Neural progenitor cell (in vitro differentiated cells): ENCODE data around the gene TMED9. TPM values are rescaled to one million over a fixed set of nuclear protein-coding genes. Genes with fewer than 3 reads are reported as not detected.

ENCODE experiments used
- DNase-seq: peaks from one replicate; pipeline ENCODE4 v3.0.0-alpha.2; 2016; ENCODE audit warnings: low spot score
- H2AFZ ChIP-seq: fragments of 200-600 bp; sonication (generic); replicated peaks from 2 replicates; pipeline ENCODE4 v1.6.1; 2016; ENCODE audit warnings: antibody characterized with exemption
- H3F3A ChIP-seq: fragments of 200-600 bp; sonication (generic); 2 replicates; pipeline ENCODE4 v1.6.1; 2016; ENCODE audit warnings: antibody characterized with exemption, low read depth
- H3K27ac ChIP-seq: fragments of 200-600 bp; sonication (generic); 2 replicates; pipeline ENCODE4 v1.5.1; 2016; ENCODE audit warnings: mild to moderate bottlenecking
- H3K27me3 ChIP-seq: fragments of 200-600 bp; sonication (generic); 2 replicates; pipeline ENCODE4 v1.6.1; 2016; ENCODE audit warnings: mild to moderate bottlenecking, moderate library complexity
- H3K36me3 ChIP-seq: fragments of 200-600 bp; sonication (generic); 2 replicates; pipeline ENCODE4 v1.5.1; 2016
- H3K4me1 ChIP-seq: fragments of 200-600 bp; sonication (generic); 2 replicates; pipeline ENCODE4 v1.6.1; 2016; ENCODE audit warnings: mixed run types
- H3K4me2 ChIP-seq: fragments of 200-600 bp; sonication (generic); 2 replicates; pipeline ENCODE4 v1.6.1; 2016
- H3K4me3 ChIP-seq: fragments of 200-600 bp; sonication (generic); 2 replicates; pipeline ENCODE4 v1.5.1; 2016
- H3K79me2 ChIP-seq: fragments of 200-600 bp; sonication (generic); 2 replicates; pipeline ENCODE4 v1.6.1; 2016; ENCODE audit warnings: low read depth
- H3K9ac ChIP-seq: fragments of 200-600 bp; sonication (generic); 2 replicates; pipeline ENCODE4 v1.6.1; 2016
- H3K9me3 ChIP-seq: fragments of 200-600 bp; sonication (generic); 2 replicates; pipeline ENCODE4 v1.5.1; 2016; ENCODE audit warnings: low read depth
- H4K20me1 ChIP-seq: fragments of 200-600 bp; sonication (generic); 2 replicates; pipeline ENCODE4 v1.6.1; 2016; ENCODE audit warnings: low read depth
- H3K27ac Mint-ChIP-seq: 3 replicates; pipeline ENCODE4 v1.8.0; 2021; ENCODE audit warnings: mixed read lengths
- H3K27me3 Mint-ChIP-seq: 2 replicates; pipeline ENCODE4 v1.8.0; 2022; ENCODE audit warnings: low read depth, mild to moderate bottlenecking, inconsistent platforms, moderate library complexity, mixed read lengths; ENCODE audit not compliant: insufficient read depth
- H3K36me3 Mint-ChIP-seq: 3 replicates; pipeline ENCODE4 v1.8.0; 2021; ENCODE audit warnings: mixed read lengths
- H3K4me1 Mint-ChIP-seq: 3 replicates; pipeline ENCODE4 v1.8.0; 2021; ENCODE audit warnings: mixed read lengths
- H3K4me3 Mint-ChIP-seq: 3 replicates; pipeline ENCODE4 v1.8.0; 2021; ENCODE audit warnings: mild to moderate bottlenecking, moderate library complexity, mixed read lengths
- H3K9me3 Mint-ChIP-seq: 3 replicates; pipeline ENCODE4 v1.8.0; 2020; ENCODE audit warnings: mixed read lengths
- EZH2 ChIP-seq: fragments of 200-600 bp; sonication (generic); IDR thresholded peaks from 2 replicates; pipeline ENCODE4 v1.6.1; 2017; ENCODE audit warnings: antibody characterized with exemption, mild to moderate bottlenecking, moderate library complexity
- EZH2phosphoT487 ChIP-seq: fragments of 200-600 bp; sonication (generic); IDR thresholded peaks from 2 replicates; pipeline ENCODE4 v1.6.1; 2017; ENCODE audit warnings: antibody characterized with exemption
- total RNA-seq: library from RNA; depleted of rRNA; stranded (reverse); fragments of >200 nt; gene quantifications from 2 replicates; pipeline ENCODE4 v1.2.3, GENCODE V29; 2015; ENCODE audit warnings: low replicate concordance
- TF ChIP-seq, protein P1 (sequence below): fragments of 200-600 bp; sonication (generic); IDR thresholded peaks from 2 replicates; pipeline ENCODE4 v1.5.1; 2017; ENCODE audit warnings: antibody characterized with exemption, mild to moderate bottlenecking

The TMED9 gene
- total RNA-seq, 1 donor from 2014 or later: 30.9 TPM

- DNase-seq: no peak
- no peak overlapping the region for H3K4me3 ChIP-seq
- H3K9me3 Mint-ChIP-seq: peaks cover 15% of the 10 kb centered on the region
- H3K36me3 Mint-ChIP-seq: no peaks in the 10 kb centered on the region
- H4K20me1 ChIP-seq: no peaks in the 10 kb centered on the region
- no peak overlapping the region for H3K4me2 ChIP-seq
- TF ChIP-seq EZH2phosphoT487 (no peak), EZH2 (no peak)
- TF ChIP-seq, protein P1, sequence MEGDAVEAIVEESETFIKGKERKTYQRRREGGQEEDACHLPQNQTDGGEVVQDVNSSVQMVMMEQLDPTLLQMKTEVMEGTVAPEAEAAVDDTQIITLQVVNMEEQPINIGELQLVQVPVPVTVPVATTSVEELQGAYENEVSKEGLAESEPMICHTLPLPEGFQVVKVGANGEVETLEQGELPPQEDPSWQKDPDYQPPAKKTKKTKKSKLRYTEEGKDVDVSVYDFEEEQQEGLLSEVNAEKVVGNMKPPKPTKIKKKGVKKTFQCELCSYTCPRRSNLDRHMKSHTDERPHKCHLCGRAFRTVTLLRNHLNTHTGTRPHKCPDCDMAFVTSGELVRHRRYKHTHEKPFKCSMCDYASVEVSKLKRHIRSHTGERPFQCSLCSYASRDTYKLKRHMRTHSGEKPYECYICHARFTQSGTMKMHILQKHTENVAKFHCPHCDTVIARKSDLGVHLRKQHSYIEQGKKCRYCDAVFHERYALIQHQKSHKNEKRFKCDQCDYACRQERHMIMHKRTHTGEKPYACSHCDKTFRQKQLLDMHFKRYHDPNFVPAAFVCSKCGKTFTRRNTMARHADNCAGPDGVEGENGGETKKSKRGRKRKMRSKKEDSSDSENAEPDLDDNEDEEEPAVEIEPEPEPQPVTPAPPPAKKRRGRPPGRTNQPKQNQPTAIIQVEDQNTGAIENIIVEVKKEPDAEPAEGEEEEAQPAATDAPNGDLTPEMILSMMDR: no peak
- no peaks in the 10 kb centered on the region for H3K4me1 ChIP-seq
- H3K79me2 ChIP-seq: no peaks in the 10 kb centered on the region
- no peaks in the 10 kb centered on the region for H3F3A ChIP-seq
- no peak overlapping the region for H2AFZ ChIP-seq
- no peaks in the 10 kb centered on the region for H3K4me1 Mint-ChIP-seq
- no peaks in the 10 kb centered on the region for H3K36me3 ChIP-seq
- peaks cover 8% of the 10 kb centered on the region for H3K27me3 Mint-ChIP-seq
- no peak overlapping the region for H3K27ac ChIP-seq
- no peak overlapping the region for H3K4me3 Mint-ChIP-seq
- H3K9ac ChIP-seq: no peak overlapping the region
- no peak overlapping the region for H3K27ac Mint-ChIP-seq
- no peaks in the 10 kb centered on the region for H3K27me3 ChIP-seq
- H3K9me3 ChIP-seq: no peaks in the 10 kb centered on the region
Measured at GRCh38 chr5:177565046-177565445, 27.0 kb upstream of the TMED9 start.

DNA sequence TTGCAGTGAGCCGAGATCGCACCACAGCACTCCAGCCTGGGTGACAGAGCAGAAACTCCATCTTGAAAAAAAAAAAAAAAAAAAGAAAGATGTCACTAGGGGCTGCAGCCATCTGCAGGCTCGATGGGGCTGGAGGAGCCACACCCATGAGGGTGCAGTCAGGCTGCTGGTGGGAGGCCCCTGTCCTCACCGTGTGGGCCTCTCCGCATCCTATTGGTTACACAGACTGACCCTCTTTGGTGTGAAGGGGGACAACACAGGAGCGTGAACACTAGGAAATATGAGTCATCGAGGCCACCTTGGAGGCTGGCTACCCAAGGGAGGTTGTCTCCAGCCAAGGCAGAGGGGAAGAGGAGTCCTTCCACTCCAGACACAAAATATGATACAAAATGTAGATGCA is 23.7 kb upstream of the TMED9 start:
- H3K9me3 Mint-ChIP-seq: no peaks in the 10 kb centered on the region
- H3K4me1 ChIP-seq: no peaks in the 10 kb centered on the region
- TF ChIP-seq EZH2 (no peak), EZH2phosphoT487 (no peak)
- TF ChIP-seq, protein P1: no peak

DNA sequence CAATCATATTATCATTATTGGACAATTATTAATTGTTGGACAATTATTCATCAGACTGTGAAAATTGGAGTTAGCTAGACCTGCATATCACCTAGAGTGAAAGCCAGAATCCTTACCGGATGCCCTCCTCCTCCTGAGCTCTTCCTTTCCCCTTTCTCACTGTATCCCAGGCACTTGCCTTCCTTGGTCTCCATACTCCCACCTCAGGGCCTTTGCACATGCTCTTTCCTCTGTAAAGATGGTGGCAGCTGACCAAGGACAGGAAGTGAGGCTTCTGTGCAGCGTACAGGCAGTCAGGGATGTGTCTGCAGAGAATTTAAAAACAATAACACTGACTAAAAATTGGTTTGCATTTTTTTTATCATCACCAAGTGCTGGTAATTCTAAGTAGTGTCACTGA is 22.1 kb upstream of the TMED9 start:
- Histone ChIP-seq H2AFZ (no peak overlapping the region), H3K4me2 (no peak overlapping the region), H3K27ac (no peak overlapping the region), H3K4me1 (no peaks in the 10 kb centered on the region), H3K27me3 (no peaks in the 10 kb centered on the region), H3K9me3 (no peaks in the 10 kb centered on the region), H3K9ac (no peak overlapping the region), H3F3A (no peaks in the 10 kb centered on the region), H3K79me2 (no peaks in the 10 kb centered on the region), H3K36me3 (no peaks in the 10 kb centered on the region), H4K20me1 (no peaks in the 10 kb centered on the region), H3K4me3 (no peak overlapping the region)
- no peaks in the 10 kb centered on the region for H3K4me1 Mint-ChIP-seq
- H3K36me3 Mint-ChIP-seq: no peaks in the 10 kb centered on the region
- H3K27ac Mint-ChIP-seq: no peak overlapping the region
- no peak for DNase-seq
- TF ChIP-seq, protein P1: no peak
- no peak for TF ChIP-seq EZH2
- no peak for TF ChIP-seq EZH2phosphoT487
- peaks cover 13% of the 10 kb centered on the region for H3K27me3 Mint-ChIP-seq
- H3K9me3 Mint-ChIP-seq: no peaks in the 10 kb centered on the region
- no peak overlapping the region for H3K4me3 Mint-ChIP-seq

More for the DNA sequence above, 23.7 kb upstream of the TMED9 start:
- peaks cover 10% of the 10 kb centered on the region for H3K27me3 Mint-ChIP-seq
- no peaks in the 10 kb centered on the region for H3K27me3 ChIP-seq
- H4K20me1 ChIP-seq: no peaks in the 10 kb centered on the region
- no peaks in the 10 kb centered on the region for H3K79me2 ChIP-seq
- no peak overlapping the region for H3K4me2 ChIP-seq
- no peak overlapping the region for H3K4me3 Mint-ChIP-seq
- no peaks in the 10 kb centered on the region for H3F3A ChIP-seq
- no peak overlapping the region for H3K27ac Mint-ChIP-seq
- H3K36me3 Mint-ChIP-seq: no peaks in the 10 kb centered on the region
- no peak overlapping the region for H3K4me3 ChIP-seq
- H3K4me1 Mint-ChIP-seq: no peaks in the 10 kb centered on the region
- H3K27ac ChIP-seq: no peak overlapping the region
- H3K9me3 ChIP-seq: no peaks in the 10 kb centered on the region
- DNase-seq: no peak
- no peak overlapping the region for H2AFZ ChIP-seq
- no peaks in the 10 kb centered on the region for H3K36me3 ChIP-seq
- H3K9ac ChIP-seq: no peak overlapping the region
